GM21390 (cell line): ENCODE data around the gene DNAJA4.

ENCODE experiments used
- ATAC-seq: cut with Tn5 transposase; IDR thresholded peaks from one replicate; pipeline ENCODE4 v1.9.1; 2021; ENCODE audit not compliant: unreplicated experiment

Gene DNAJA4

DNA sequence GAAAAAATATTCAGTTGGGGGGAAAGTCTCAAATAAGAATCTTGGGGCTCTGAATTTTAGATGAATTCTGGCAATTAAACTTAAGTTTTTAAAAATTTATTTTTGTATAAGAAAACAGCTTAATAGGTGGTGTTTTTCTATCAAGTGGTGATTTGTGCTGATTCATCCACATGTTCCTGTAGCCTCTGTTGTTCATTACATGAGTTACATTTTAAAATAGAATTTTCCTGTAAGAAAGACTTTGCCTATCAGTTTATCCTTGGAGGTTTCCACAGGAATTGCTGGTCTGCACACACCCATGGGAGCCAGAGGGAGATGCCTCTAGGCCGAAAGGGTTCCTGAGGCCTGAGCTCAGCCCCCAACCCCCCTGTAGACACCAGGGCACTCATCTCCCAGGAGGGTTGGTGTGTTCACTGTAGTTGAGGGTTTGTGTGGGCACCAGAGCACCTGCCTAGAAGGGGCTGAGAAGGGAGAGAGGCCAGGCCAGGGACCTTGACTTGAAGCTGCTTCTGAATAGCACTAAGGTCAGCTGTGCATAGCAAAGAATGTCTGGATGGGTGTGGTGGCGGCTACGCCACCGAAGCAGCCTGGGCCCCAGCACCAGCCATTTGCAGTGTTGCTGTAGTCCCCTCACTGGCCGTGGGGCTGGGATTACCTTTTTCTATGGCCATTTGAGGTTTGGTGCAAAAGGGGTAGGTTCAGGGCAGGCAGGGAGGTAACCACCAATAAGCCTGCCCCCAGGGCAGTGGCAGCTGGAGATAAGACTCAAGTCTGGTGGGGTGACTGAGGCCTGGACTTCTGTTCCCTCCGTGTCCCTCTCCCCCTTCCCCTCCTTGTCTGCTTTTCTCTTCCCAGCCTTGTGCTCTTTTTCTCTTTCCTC is 11.9 kb downstream of the DNAJA4 start:
- ATAC-seq: no peak

DNA sequence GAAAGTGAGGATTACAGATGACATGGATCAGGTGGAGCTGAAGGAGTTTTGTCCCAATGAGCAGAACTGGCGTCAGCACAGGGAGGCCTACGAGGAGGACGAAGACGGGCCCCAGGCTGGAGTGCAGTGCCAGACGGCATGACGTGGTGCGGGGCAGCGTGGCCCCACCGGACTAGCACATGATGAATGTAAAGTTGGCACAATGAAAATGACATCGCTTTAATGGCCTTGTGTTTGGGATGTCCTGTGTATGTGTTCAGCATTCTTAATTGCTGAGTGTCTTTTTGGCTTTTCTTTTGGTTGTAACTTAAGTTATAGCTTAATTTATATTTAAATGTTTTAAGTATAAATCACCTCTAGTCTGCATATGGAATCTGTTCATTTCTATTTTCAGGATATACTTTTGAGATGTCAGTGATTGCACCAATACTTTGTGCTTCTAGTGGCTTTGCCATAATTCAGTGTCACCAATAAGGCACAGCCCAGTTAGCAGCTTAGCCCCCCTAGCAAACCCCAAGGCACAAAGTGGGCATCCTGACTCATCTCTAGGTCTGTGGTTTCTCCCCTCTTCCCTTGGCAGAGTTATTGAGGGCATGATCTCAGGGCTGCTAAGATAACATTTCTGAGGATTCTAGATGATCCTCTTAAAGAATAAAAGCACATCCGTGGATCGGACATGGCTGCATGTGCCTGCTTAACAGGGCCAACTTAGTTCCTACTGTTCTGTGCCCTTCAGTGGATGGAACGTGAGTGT is 16.1 kb downstream of the DNAJA4 start:
- no peak for ATAC-seq

DNA sequence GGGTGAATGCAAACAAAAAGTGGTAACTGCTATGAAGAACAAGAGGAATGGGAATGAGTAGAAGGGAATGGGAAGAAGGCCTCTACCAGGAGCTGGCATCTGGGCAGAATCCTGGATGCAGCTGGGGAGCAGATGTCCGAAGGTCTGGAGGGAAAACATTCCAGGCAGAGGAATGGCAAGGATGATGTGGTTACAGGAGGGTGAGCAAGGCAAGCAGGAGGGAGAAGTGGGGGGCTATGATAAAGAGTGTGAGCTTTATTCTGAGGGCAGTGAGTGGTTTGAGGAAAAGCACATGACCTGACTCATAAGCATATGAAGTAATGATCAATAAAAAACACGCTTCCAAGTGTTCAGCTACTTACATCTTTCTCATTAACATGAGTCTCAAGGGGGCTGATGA is 18.0 kb downstream of the DNAJA4 start:
- ATAC-seq: no peak

DNA sequence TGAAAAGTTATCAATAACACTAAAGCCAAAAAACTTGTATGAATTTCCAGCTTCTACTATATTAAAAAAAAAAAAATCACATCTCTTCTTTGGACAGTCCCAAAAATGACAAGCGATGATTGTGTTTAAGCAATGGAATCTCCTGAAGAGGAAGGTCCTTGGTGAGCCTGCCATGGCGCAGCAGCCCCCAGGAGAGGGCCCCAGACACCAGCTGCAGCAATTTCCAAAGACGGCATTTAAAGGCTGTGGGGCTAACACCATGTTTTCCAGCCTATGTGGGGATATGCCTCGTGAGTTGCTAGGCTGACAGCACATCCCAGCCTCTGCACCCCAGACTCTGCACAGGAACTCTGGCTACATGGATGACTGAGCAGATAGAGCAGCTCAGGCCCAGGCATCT is 20.4 kb downstream of the DNAJA4 start:
- ATAC-seq: no peak

DNA sequence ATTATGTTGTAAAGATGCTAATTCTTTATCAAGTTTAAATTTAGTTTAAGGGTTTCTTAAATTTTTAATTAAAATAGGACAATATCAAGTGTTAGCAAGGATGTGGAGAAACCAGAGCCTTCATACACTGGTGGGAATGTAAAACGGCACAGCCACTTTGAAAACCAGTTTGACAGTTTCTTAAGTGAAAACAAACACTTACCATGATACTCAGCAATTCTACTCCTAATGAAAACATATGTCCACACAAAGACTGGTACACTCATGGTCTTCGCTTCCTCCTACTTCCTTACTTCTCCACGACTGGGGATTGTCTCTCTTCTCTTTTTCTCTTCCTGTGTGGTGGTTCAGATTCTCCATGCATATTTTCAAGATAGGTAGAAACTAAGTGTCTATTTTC is 25.9 kb downstream of the DNAJA4 start:
- no peak for ATAC-seq

DNA sequence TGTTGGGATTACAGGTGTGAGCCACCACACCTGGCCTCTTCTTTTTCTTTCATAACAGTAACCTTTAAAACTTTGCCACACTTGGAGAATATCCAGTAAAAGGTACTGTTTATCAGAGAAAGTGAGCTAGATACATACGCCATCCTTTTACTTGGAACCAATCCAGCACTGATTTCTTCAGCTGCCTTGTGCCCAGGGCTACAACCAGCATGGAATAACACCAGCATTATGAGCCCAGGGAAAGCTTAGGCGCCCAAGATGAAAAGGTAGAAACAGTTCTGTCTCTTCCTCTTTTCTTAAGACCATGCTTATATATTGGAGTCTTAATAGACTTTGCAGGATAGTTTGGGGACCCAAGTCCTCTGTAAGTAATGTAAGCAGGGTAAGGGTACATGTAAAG is 26.7 kb downstream of the DNAJA4 start:
- no peak for ATAC-seq

DNA sequence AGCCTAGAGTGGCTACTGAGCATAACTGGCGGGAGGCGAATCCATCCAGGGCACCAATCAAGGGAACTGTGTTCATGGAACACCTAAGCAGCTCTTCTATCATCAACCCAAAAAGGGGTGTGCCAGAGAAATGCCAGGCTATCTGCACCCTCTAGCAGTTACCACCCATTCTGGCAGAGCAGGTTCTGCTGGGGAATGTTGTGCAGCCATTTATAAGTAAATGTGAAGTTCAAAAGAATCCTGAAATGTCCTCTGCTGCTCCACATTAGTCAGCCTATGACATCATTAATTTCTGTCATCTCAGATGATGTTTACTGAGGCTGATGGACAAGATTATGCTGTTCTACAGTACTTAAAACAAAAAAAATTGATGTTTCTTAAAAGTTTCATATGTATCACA is 27.3 kb downstream of the DNAJA4 start:
- ATAC-seq: no peak

DNA sequence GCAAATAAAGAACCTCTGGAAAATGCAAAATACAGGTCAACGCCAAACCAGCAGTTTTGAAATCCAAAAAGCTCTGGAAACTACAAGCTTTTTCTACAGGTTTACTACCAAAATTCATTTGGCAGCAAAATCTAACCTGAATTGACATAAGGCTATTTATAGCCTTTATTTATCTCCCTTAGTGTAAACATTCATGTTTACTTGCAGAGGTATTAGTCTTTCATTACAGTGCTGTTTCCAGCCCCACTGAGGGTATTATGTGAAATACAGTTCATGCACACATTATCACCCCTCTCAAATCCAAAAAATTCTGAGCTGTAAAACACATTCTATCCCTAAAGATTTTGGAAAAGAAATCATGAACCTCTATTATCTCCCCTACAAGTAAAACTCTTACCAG is 27.9 kb downstream of the DNAJA4 start:
- ATAC-seq: no peak

DNA sequence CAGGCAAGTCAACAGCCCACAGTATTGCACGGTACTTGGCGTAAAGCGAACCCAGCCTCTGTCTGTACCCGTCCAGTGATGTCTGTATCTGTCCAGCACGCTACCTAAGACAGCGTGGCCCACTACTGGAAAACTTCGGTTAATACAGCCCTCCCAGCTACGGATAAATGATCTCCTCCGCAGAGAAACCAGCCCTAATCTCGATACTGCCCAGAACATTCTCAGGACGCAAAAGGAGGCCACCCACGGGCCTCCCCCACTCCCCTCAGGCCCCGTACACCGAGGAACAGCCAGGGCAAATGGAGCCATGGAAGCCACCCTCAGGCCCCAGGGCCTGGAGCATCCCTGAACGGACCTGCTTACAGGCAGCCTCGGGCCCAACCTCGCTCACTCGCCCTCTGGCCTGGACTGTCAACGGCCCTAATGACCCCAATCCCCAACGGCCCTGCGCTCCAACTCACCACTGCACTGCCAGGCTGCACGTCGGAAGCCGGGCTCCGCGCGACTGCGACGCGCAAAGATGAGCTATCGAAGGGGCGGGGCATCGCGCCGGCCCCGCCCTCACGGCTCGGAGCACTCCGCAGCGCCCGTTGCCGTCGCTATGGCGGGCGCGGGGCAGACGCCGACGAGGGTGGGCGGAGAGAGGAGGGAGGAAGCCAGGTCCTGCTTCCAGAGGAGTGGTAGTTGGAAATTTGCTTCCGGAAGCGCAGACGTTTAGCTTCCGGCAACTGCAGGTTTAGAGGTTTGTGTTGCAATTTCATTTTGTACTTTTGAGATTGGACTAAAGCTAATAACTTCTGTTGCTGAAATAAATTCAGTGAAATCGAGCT is 35.0 kb downstream of the DNAJA4 start, which contains the start of gene SKIC8:
SKIC8 (minus strand) TSS at position 509 of the 830 bp plus-strand sequence. CDS start 3,923 bp downstream, outside the sequence.
- ATAC-seq: peak; percentile 78

DNA sequence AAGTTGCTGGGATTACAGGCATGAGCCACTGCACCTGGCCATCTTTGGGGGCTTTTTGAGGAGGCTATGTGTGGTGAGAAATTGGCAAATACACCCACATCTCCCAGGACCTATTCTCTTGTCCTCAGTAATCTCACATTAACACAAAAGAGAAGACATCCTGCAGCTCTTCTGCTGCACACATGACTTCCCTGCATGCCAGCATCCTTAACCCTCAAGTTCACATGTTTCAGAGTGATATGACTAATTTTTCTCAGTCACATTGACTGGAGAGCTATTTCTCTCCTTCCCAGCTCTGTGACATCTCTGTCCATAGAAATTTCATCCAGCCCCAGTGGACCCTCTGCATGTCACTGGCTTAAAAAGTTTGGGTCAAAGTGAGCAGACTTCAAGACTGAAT is 37.0 kb downstream of the DNAJA4 start:
- no peak for ATAC-seq

DNA sequence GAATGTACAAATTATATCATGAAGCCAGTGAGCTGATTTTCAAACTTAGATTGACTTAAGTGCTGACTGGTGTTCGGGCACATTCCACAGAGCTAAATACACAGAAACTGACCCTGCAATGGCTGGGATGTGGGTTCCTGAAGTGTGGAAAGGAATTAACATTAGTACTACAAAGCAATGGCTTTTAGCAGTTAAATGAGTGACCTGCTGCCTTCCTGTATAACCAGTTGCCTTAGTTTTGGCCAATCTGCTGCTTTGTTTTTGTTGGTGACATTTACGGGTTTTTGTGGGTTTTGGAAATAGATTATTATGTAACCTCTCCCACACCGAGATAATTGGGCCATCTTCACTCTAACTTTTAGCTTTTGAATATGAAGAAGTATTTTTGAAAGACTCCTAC is 37.5 kb downstream of the DNAJA4 start:
- no peak for ATAC-seq

DNA sequence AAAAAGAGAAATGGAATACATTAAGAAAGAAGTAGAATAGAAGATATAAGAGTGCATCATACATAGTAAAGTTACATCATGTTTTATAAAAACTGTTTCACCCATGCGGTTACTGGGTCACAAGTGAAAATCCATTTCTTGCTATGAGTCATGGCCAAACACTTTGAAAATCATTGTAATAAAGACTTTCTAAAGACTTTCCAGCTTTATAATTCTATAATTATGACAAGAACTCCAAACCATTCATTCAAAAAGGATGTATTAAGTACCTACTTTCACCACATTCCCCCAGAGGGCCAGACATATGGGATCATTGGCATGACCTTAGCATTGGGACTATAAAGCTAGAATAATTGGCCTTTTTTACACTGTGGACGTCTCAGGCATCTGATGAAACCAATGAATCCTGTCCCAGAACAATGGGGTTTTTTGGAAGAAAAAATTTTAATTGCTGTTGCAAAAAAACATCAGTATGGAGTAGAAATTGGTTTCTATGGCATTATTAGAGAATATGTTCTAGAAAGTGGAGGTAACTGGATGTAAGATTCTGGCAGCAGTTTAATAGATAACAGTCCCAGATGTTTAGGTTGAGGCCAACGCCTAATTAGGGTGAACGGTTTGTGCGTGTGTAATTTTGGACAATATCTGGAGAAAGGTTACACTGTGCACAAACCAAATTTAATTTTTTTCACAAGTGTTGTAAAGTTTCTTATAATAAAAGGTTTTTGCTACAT is 38.4 kb downstream of the DNAJA4 start:
- no peak for ATAC-seq

DNA sequence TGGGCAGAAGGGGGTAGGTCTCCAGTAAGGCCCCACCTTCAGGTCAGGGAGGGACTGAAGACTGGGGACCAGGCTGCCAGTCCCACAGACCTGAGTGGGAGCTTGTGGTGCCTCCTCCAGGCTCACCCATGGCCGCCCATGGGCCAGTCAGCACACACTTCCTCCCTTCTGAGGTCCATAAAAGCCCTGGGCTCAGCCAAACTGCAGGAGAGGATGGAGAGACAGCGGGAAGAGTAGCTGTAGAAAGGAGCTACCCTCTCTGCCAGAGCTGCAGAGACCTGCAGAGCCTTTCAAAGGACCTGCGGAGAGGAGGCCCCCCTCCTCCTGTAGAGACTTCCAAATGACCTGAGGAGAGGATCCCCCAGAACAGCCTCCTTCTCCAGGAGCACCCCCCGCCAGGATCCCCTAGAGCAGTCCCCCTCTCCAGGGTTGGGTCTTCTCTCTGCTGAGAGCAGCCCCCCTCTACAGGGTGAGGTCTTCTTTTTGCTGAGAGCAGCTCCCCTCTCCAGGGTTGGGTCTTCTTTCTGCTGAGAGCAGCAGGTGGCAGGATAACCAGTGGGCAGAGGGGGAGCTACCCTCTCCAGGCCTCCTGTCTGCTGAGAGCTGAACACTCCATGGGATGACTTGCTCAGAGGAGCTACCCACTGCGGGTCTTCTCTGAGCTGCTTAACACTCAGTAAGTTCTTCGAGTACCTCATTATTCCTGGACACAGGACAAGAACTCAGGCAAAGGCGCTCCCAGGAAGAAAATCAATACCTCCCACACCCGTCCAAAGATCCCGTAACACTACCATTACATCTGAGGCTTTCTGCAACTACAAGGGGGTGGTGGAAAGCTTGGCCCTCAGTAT is 40.1 kb downstream of the DNAJA4 start:
- no peak for ATAC-seq

DNA sequence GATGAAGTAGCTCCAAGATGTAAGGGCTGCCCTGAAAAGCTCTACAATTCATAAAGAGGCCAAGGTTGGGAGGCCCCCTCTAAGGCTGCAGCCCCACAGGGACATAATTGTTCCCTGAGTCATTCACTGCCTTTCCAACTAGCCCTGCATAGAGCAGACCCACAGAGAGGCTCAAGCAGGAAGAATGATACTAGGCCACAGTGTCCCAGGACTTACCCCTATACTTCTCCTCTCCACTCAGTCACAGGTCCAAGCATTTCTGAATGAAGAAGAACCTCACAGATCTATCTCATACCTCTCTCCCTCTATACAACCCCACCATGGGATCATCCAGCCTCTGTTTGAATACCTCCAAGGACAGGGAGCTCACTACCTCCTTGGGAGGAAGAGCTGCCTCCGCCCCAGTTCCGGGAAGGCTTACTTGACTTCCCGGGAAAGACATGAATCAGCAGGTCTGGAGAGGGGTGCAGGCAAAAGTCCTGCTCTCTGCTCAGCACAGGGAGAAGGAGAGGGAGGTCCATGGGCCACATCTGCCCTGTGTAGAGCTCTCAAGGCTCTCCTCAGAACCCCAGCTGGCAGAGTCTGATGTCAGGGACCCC is 41.9 kb downstream of the DNAJA4 start:
- ATAC-seq: no peak

DNA sequence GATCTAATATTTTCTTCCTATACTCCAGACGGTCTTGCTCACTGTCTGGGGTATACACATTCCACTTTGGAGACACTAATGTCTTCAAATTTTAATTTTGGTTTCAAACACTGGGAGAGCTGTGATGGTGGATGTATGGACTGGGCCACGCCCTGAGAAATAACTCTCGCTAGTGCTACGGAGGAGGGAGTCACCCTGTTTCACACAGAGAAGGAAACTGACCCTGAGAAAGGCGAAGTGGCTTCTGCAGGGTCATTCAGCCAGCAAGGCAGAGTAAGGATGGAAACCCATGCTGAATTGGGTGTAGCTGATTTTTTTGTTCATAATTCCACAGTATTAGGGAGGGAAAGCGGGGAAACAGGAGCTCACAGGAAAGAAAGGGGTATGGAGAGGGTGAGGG is 43.6 kb downstream of the DNAJA4 start:
- ATAC-seq: no peak

DNA sequence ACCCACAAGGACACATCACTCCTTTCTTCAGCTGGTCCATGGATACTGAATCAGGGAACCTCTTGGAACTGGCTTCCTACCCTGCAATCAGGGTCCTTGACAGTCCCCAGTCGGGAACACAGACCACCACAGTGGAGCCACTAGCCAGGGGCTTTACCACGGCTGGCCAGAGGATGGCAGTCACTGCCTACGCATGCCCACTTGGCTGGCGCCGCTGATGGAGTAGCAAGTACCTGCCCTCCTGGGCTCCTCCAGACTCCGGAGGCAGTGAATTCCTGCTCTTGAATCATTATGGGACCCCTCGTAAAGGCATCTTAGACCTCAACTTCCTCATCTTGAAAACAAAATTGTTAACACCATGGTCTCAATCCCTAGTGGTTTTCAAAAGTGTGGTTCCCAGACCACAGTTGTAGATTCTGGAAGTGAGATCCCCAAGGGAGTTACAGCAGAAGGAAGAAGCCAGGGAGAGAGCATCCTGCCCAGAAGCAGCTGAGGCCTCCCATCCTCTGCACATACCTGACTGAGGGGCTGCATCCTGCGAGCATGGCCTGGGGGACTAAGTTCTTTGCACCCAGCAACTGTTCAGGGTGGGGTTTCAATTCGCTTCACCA is 44.2 kb downstream of the DNAJA4 start:
- ATAC-seq: no peak

DNA sequence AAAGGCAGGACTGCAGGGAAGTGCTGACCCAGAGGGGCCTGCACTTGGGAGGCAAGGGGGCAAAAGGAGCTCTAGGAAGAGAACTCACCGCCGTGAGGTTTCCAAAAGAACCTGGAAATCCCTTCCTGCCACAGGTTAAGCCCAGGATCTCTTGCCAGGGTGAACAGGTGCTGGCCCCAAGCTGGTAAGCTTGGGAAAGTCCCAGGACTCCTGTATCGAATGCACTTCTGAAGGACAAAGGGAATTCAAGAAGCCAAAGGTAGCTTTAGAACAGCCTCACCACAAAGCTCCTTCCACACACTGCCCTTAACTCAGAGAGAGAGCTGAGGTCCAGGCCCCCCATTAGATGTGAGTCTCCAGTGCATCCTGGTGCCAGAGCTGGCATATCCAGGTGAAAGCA is 46.9 kb downstream of the DNAJA4 start:
- no peak for ATAC-seq

DNA sequence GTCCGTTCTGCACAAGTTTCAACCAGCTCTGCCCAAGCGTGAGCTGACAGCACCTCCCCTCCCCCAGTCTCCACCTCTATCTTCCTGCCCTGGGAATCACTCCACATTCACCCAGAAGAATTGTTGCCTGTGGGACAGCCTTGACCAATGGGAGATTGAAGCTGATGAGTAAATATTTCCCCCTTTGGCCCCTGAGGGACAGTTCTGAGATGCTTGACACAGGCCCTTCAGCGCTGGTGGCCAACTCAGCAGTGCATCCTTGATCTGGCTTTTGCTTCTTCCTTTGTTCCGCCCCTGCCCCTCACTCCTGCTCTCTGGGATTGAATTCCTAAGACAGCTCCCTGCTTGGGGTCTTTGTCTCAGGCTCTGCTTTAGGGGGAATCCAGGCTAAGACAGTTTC is 48.2 kb downstream of the DNAJA4 start:
- no peak for ATAC-seq

DNA sequence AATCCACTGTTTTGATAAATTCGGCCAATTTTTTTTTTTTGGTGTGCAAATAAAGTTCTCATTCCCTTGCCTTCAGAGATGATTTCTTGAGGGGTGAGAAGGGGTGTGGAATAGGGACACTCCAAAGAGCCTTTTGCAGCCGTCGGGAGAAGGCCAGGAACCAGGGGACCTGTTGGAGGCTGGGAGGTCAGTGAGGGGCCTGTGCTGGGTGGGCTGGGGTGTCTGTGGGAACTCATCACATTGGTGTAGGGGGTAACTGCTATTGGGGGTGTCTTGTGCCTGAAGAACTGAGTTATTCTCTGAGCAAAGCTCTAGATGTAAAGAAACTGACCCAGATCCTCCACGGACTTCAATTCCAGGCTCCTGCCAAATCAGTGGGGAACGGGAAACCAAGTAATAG is 48.6 kb downstream of the DNAJA4 start:
- ATAC-seq: no peak
